Adipose tissue (tissue), 3 donors: Measurements from ENCODE around the gene NDE1. TPM values are rescaled to one million over a fixed set of nuclear protein-coding genes. Genes with fewer than 3 reads are reported as not detected.
"Not testable (repeated sequence)": the region's sequence is repeated elsewhere in the genome, so short reads cannot be mapped to it uniquely, and the experiment has no call there.

Experiments used
- H3K27ac ChIP-seq: one replicate; pipeline ENCODE4 v1.5.1; 2013; ENCODE audit warnings: low read depth, low read length
- WGBS, 3 donors: extraction: QIAGEN DNeasy Blood & Tissue Kit; methylation state at CpG; one replicate each; pipeline ENCODE4 v1.1.7; 2013; 5-methylcytosine and 5-hydroxymethylcytosine counted together
- polyA plus RNA-seq, 3 donors: library from polyadenylated mRNA; stranded (reverse); fragments of 200-250 nt; gene quantifications; one replicate each; pipeline ENCODE4 v1.2.3, GENCODE V29; 2013
- donor health status: healthy with polysubstance abuse.
- donor health status: Bipolar disorder and iron deficiency.
- donor health status: healthy.

Gene NDE1, protein sequence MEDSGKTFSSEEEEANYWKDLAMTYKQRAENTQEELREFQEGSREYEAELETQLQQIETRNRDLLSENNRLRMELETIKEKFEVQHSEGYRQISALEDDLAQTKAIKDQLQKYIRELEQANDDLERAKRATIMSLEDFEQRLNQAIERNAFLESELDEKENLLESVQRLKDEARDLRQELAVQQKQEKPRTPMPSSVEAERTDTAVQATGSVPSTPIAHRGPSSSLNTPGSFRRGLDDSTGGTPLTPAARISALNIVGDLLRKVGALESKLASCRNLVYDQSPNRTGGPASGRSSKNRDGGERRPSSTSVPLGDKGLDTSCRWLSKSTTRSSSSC
- polyA plus RNA-seq: 10 to 100 TPM in 1 of 3 donors, 1 to 10 TPM in 2; 3.9 to 16.9 (median 9.9) TPM

DNA sequence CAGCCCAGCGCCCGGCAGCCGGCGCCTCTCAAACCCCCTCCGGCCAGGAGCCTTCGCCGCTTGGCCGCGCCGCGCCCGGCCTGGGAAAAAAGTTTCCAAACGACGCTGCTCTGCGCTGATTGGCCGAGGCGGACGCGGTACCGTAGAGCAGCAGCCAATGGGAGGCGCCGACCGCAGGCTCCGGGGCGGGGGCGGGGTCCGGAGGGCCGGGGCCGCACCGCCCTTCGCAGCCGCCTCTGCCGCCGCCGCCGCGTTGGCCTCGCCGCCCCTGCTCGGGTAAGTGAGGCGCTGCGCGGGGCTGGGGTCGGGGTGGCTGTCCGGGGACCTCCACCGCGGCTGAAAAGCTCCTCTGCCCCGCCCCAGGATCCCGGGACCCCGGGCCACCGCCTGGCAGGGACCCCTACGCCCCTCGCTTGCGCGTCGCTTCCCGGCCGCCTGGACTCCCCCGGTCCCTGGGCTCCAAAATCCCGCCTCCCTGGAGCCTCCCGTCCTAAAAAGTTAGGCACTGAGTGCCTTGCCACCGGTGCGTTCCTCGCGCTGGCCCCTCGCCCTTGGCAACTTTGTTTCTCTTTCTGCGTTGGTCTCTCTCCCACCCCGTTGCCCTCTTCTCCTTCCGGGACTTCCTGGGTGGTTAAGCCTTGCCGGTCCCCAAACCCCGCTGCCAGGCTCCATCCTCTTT lies at the start of gene NDE1:
Gene NDE1, plus strand, starts transcription at position 227 of the 679 bp plus-strand sequence. CDS start 14,534 bp downstream, outside the sequence.
- 1% methylated on average over 58 to 71 of the region's 71 CpGs for WGBS, 3 donors
- peak within 1 kb of the TSS; percentile 51 for H3K27ac ChIP-seq

DNA sequence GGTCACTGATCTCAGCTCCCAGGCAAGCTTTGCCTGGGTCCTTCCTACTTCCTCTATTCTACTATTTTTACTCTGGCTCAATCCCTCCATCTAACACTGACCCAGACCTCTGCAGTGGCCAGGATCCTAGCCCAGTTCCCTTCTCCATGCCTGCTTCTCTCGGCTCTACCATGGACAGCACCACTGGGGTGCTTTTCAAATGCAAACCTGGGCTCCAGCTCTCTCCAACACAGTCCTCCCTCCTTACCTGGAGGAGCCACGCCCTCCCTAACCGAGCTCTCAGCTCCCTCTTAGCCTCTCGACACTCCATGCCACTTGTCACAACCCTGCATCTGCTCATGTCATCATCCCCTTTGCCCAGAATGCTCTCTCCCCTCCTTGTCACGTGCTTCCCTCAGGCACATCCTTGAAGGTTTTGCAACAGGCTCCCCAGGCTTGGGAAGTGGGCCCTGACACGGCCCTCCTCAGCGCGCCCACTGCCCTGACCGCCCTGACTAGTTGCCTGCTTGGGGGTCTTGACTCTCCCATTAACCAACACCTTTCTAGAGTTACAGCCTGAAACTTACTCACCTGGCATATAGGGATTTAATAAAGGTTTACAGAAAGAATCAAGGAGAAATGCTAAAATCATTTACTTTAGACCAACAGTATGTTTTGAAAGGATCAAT lies 48.7 kb upstream of the NDE1 start:
- WGBS, 3 donors: 84 to 86% (median 86%) methylated on average over 9 of the region's 9 CpGs
- no peak overlapping the region for H3K27ac ChIP-seq

DNA sequence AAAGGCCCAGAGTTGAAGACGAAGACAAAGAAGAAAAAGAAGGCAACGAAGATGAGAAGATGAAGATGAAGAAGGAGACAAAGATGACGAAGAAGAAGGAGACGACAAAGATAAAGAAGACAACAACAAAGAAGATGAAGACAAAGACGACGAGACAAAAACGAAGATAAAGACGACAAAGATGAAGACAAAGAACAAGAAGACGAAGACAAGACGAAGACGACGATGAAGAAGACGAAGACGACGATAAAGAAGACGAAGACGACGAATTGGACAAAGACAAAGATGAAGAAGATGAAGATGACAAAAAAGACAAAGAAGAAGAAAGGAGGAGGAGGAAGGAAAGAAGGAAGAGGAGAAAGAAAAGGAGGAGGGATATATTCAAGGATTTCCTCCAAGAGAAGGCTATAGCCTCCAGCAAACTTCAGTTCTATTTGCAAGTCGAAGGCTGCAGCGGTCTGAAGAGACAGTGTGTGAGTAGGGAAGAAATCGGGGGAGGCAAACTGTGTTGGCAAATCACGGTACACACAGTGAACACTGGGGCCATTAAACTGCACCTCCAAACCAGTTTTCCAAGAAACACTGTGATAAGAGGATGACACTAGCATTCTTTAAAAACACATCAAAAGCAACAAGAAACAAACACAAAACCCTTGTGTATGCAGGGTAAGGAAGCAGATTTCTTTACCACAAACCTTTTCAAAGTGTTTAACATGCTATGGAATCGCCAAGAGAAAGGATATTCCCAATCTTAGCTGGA lies 47.6 kb upstream of the NDE1 start:
- 94 to 98% (median 97%) methylated on average over 23 of the region's 23 CpGs for WGBS, 3 donors

DNA sequence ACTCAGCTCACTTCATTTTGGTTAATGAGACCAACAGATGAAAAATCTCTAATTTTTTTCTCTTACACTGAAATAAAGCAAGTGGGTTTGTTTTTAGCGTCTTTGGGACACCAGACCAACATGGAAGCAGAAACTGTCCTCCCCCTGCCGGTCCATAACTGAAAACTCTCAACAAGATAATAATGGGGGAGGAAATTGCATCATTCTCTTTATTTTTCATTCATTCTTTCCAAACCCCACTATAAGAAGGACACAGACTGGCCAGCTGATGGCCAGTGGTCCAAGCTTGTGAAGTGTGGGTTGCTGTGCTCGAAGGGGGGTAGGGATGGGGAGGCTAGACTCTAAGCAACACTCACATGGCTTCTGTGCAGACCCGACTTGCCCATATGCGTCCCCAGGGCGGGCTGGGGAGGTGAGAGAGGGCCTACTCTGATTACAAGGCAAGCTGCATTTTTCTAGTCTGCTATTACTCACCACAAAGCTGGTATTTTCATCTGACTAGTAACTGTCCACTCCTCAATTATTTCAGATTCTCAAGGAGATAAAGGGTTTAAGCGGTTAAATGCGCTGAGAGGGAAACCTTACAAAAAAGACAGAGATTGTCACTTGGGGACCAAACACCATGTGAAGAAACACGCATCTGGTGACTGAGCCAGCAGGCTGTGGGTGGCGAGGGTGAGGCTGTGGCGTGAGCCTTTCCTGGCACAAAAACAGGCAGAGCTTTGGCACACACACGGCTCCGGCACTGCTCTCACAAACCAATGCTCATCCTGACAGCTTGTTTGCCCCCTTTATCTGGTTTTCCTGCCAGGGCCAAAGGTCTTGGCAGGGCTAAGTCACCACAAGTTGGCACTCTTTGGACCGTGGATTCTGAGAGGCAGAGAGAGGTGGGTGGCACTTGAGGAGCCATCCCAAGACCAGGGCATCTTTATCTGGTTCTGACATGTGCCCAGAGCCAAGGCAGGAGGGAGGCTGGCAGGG lies 45.3 kb upstream of the NDE1 start:
- WGBS, 3 donors: 76 to 84% (median 84%) methylated on average over 14 of the region's 14 CpGs
- no peak overlapping the region for H3K27ac ChIP-seq

More for the DNA sequence above, 47.6 kb upstream of the NDE1 start:
- no peak overlapping the region for H3K27ac ChIP-seq

DNA sequence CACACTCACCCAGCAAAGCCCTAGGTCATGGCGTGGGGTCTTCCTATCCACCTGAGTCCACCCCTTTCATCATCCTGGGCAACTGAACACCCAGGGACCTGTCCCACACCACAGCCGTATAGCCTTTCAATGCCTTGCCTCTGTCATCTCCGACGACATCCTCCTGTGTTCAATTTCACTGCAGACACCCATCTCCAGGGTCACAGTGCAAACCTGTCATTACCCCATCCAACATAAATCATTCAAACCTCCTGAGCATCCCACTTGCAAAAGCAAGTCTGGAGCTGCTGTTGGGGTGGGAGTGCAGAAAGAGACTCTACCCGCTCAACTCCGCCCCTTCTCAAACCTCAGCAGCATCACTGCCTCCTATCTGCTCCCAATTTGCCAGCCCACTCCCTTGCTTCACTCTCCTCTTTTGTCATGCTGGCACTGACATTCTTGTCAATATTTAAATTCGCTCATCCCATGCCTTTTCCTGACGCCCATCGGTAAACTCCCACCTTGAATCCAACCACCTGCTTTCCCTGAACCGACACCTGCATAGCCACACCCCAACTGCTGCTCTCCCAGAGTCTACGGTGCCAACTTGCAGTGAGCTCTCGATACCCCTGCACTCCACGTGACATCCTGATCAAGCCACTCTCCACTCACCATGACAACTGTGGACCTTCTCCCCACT lies 44.1 kb upstream of the NDE1 start:
- 91 to 94% (median 94%) methylated on average over 13 of the region's 13 CpGs for WGBS, 3 donors

DNA sequence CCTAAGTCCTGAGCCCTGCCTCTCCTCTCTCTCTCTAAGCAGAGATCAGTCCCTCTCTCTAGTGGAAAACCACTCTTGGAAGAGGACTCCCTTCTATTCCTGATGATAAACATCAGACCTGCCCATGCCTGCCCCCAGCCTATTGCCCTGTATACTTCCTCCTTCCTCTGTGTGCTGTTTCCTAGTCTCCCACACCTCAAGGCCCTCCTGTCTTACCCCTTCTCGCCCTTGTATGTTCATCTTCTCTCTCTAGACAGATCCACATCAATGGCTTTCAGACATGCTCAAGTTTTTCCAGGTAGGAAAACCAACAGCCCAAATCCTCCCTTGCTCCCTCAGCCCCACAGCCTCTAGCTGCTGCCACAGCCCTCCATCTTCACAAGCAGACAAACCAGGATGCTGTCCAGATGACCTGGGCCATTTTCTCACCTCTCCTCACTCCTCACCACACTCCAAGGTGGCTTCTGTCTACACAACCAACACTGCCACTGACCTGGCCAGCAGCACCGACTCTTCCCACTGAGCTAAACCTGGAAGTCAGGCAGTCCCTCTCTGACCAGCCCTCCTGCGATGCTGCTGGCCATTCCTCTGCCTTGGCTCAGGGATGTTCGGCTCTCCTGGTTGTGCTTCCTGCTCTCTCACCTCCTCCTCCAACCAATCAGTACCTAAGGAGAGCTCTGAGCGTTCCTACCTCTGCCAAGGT lies 43.4 kb upstream of the NDE1 start:
- 91 to 98% (median 94%) methylated on average over 5 of the region's 5 CpGs for WGBS, 3 donors
- H3K27ac ChIP-seq: no peak overlapping the region

More for the DNA sequence above, 44.1 kb upstream of the NDE1 start:
- no peak overlapping the region for H3K27ac ChIP-seq

DNA sequence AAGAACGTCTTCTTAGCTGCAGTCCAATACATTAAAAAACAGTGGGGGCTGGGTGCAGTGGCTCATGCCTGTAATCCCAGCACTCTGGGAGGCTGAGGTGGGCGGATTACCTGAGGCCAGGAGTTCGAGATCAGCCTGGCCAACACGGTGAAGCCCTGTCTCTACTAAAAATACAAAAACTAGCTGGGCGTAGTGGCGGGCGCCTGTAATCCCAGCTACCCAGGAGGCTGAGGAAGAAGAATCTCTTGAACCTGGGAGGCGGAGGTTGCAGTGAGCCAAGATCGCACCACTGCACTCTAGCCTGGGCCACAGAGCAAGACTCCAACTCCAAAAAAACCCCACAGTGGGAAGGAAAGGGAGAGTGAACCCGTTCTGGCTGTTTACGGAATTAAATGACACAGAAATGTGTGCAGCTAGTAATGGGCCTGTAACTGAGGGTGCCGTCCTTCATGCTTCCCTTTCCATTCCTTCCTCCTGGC lies 42.8 kb upstream of the NDE1 start:
- H3K27ac ChIP-seq: not testable (repeated sequence)
- WGBS, 3 donors: 77 to 92% (median 86%) methylated on average over 9 to 12 of the region's 12 CpGs

DNA sequence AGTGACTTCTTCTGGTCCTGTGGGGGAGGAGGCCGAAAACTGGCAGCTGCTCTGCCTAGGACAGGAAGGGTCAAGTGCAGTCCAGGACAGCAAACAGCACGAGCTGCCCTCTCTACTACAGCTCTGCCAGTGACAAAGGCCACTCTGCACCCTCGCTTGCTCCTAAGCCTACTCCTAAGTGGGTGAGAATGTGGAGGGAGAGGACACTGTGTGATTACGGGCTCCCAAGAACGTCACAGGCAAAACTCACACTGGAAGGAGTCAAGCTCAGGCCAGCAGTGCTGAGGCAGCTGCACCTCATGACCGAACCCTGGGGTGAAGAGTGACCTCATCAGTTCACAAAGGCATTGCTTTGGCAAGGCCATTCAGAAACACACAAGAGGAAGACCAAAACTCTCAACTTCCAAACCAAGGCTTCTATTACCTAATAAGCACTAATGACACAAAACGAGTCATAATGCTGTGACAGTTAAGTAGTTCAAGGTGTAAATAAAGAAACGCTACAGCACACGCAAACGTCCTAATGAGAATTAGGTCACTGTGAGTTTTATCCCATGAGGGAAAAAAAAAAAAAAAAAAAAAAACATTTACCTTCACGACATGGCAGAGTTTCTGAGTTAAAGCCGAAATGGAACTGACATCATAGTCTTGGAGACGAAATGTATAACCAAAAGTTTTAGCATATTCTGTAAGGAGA lies 42.2 kb upstream of the NDE1 start:
- H3K27ac ChIP-seq: no peak overlapping the region
- 65 to 86% (median 69%) methylated on average over 13 of the region's 13 CpGs for WGBS, 3 donors

DNA sequence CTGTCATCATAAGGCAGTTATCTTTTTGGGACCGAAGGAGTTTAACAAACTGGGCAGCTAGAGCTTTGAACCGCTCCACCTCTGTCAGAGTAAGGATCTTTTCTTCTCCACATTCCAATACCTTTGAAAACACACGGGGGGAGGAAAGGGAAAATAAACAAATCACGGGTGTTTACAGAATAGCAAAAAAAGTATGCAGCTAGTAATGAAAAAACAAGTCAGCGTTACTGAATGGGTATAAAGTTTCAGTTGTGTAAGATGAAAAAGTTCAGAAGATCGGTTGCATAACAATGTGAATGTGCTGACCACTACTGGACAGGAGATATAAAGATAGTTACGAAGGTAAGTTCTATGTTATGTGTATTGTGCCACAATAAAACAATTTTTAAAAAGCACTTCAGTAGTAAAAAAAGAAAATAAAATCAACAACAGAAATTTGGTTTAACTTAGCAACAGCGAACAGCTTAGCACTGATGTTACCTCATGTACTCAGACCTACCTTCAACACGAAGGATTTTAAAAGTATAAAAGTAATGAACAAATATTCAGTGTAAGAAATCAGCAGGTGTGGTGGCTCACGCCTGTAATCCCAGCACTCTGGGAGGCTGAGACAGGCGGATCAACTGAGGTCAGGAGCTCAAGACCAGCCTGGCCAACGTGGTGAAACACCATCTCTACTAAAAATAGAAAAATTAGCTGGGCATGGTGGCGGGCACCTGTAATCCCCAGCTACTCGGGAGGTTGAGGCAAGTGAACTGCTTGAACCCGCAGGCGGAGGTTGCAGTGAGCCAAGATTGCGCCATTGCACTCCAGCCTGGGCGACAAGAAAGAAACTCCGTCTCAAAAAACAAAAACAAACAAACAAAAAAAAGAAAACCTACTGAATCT lies 41.4 kb upstream of the NDE1 start:
- no peak overlapping the region for H3K27ac ChIP-seq
- WGBS, 3 donors: 84 to 88% (median 88%) methylated on average over 19 of the region's 19 CpGs

DNA sequence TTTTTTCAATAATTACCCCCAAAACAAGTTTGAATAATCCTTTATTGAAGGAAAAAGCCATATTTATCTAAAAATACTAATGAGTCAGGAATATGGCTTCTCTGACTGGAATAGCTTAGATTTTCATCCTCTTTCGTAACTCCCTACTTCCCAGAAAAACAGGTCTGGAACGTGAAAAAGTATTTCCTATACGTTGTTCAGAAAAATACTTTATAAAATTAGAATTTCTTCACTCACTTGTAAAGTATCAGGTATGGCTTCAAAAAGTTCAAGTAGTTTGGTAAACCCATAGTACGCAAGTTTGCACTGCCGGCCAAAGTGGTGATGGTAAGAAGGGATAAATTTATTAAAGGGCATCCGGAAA lies 40.8 kb upstream of the NDE1 start:
- no peak overlapping the region for H3K27ac ChIP-seq
- WGBS, 3 donors: 87 to 91% (median 87%) methylated on average over 6 of the region's 6 CpGs

DNA sequence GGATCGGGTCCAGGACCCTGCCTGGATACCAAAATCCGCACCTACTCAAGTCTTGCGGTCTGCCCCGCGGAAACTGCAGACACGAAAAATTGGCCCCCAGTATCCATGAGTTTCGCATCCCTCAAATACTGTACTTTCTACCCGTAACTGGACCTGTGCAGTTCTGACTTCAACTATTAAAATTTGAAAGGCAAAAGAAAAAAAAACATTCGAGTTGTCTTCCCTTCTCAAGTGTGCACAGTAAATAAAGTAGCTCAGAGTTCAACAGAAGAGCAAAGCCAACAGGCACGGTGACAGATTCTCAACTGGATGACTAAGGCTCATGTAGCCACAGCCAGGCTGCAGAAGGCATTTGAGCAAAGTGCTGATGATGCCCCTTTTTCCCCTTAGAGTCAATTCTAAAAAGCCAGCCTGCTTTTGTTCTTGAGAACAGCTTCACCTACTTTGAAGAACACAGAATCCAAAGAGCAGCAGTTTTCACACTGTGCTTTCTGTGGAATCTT lies 39.6 kb upstream of the NDE1 start:
- H3K27ac ChIP-seq: no peak overlapping the region
- 88 to 91% (median 90%) methylated on average over 10 of the region's 10 CpGs for WGBS, 3 donors

DNA sequence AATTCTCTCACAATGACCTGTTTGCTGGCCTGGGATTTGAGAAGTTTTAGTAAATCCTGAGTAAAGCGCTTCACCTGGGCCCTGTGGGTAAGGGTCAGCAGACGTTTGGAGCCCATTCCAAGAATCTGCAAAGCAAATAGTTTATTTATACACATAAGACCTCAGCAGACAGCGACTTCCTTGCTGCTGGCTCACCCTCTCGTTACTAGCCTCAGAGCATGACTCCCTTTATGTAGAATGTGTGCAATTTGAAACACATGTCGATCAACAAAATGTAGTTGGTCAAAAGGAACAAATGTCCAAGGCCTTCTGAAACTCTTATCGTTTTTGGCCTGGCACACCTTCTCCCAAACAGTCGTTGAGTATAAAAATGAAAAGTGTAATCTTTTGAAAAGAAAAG lies 38.4 kb upstream of the NDE1 start:
- no peak overlapping the region for H3K27ac ChIP-seq
- WGBS, 3 donors: 67 to 90% (median 82%) methylated on average over 7 of the region's 7 CpGs

DNA sequence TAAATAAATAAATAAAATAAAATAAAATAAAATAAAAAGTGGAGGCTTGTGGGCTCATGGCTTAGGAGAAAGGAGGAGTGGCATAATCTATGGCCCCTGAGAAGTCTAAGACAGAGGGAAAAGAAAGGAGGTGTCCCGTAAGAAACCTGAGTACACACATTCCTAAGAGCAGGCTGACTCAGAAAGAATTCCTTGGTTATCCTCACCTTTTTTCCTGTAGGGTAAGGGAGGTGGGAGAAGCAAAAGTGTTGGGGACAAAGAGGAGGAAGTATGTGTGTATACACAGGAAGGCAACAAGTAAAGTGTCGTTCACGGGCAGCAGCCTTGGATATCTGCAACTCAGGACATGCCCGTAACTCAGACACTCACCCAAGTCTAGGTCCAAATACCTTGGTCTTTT lies 36.4 kb upstream of the NDE1 start:
- WGBS, 3 donors: 84 to 93% (median 90%) methylated on average over 4 of the region's 4 CpGs
- no peak overlapping the region for H3K27ac ChIP-seq

DNA sequence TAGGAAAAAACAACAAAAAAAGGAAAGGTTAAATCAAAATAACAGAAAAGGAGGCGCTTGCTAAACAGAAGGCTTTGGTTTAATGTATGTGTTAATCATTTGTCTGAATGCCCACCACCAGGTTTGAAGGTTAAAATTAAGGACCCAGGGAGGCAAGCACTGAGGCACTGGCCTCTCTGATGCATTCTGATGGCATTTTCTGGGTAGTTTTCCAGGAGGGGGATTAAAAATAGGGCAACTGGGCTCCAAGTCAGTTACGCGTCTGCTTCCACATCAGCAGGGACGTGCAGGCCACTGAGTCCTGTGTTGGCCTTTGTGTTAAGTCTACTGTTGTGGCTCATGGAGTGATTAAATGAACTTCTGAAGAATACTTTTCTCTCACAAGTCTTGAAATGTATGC lies 34.0 kb upstream of the NDE1 start:
- H3K27ac ChIP-seq: no peak overlapping the region
- WGBS, 3 donors: 93 to 97% (median 97%) methylated on average over 4 of the region's 4 CpGs
